MCF 10A (cell line): Measurements from ENCODE around the gene DNASE1L3. TPM values are rescaled to one million over a fixed set of nuclear protein-coding genes. Genes with fewer than 3 reads are reported as not detected.

Experiments
- BruUV-seq: library from RNA; stranded (reverse); fragments of 400-500 nt; replicated peaks from 2 replicates; lab custom pipeline; 2021; lab: Mats Ljungman, UMichigan
- CTCF ChIA-PET: fragments of 300-600 bp; sonication (Branson Sonifier 250); formaldehyde crosslinking; extraction: SDS; loops from one replicate; lab custom pipeline; 2021; ENCODE audit warnings: antibody characterized with exemption, inconsistent platforms; lab: Yijun Ruan, JAX
- POLR2A ChIA-PET: fragments of 300-600, 350-650 bp; sonication (Branson Sonifier 250); formaldehyde crosslinking; extraction: SDS; loops from one replicate; lab custom pipeline; 2020; ENCODE audit warnings: antibody characterized with exemption, inconsistent platforms; lab: Yijun Ruan, JAX
- DNase-seq: peaks from one replicate; pipeline ENCODE4 v3.0.0-alpha.2; 2018; ENCODE audit not compliant: unreplicated experiment
- H3K27ac Mint-ChIP-seq: one replicate; pipeline ENCODE4 v1.8.0; 2022; ENCODE audit warnings: mild to moderate bottlenecking, low read depth, mixed read lengths; ENCODE audit not compliant: unreplicated experiment
- H3K27me3 Mint-ChIP-seq: one replicate; pipeline ENCODE4 v1.8.0; 2022; ENCODE audit warnings: mixed read lengths; ENCODE audit not compliant: insufficient read depth, unreplicated experiment
- H3K36me3 Mint-ChIP-seq: one replicate; pipeline ENCODE4 v1.8.0; 2022; ENCODE audit warnings: mild to moderate bottlenecking, moderate library complexity, mixed read lengths; ENCODE audit not compliant: insufficient read depth, unreplicated experiment
- H3K4me1 Mint-ChIP-seq: one replicate; pipeline ENCODE4 v1.8.0; 2022; ENCODE audit warnings: mixed read lengths; ENCODE audit not compliant: insufficient read depth, unreplicated experiment
- H3K4me3 Mint-ChIP-seq: one replicate; pipeline ENCODE4 v1.8.0; 2022; ENCODE audit warnings: mild to moderate bottlenecking, moderate library complexity, mixed read lengths; ENCODE audit not compliant: unreplicated experiment
- H3K9me3 Mint-ChIP-seq: one replicate; pipeline ENCODE4 v1.8.0; 2022; ENCODE audit warnings: mixed read lengths; ENCODE audit not compliant: unreplicated experiment
- CTCF ChIP-seq: fragments of 200-600 bp; IDR thresholded peaks from one replicate; pipeline ENCODE4 v1.8.0; 2022; ENCODE audit warnings: antibody characterized with exemption, mild to moderate bottlenecking; ENCODE audit not compliant: unreplicated experiment
- intact Hi-C: fragments of 100-400 bp; cut with micrococcal nuclease; formaldehyde crosslinking; loops from 2 replicates; pipeline ENCODE4 v1.14.1; 2022
- total RNA-seq: library from RNA; stranded (reverse); gene quantifications from 2 replicates; pipeline ENCODE4 v1.2.3, GENCODE V29; 2022

Gene DNASE1L3
- total RNA-seq, 1 experiment from 2014 or later = not detected

DNA sequence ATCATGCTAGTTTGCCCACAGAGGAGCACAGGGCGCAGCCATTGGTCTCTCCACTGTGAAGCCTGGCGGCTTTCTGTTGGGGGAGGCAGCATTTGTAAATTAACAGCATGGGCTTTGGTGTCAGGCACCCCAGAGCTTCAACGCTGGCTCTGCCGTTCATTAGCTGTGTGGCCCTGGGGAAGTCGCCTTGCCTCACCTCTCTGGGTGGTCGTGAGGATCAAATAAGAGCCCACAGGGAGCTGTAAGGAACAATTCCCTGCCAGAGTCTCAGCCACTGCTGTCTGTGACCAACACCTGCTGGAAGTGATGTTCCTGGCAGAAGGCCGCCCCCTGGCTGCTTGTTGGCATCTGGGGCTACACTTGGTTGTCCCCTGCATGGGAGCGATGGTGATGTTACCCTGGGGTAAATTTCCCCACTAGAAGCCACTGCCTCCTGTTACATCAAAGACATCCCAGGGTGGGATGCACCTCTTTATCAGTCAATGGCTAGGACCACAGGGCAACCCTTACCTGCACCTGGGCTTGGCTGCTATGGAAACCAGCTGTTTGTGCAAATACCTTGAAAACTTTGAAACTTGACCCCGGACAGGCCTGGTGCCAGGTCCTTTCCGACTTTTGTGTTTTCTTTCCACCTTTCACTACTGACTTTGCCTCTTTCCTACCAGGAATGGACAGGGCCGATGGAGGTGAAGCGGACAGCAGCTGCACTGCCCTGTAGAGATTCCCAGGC is 36.9 kb downstream of the DNASE1L3 start:
- H3K4me1 Mint-ChIP-seq = peaks cover 18% of the 10 kb centered on the region
- H3K4me3 Mint-ChIP-seq = no peak overlapping the region
- BruUV-seq = no TSS peak
- ChIA-PET POLR2A (interaction anchor here (1.6 to 1.7 kb wide), 2 partner anchors 9 to 12 kb away, joined by 4 to 5 read pairs; no protein-coding TSS in a partner anchor), CTCF (interaction anchor here (0.6 to 6.7 kb wide), 4 partner anchors 7 to 147 kb away, joined by 3 to 80 read pairs (median 4); no protein-coding TSS in a partner anchor)
- TF ChIP-seq CTCF = no peak
- no peaks in the 10 kb centered on the region for H3K9me3 Mint-ChIP-seq
- peak; percentile 42 for DNase-seq
- no peak overlapping the region for H3K27ac Mint-ChIP-seq
- intact Hi-C loops = no loop called here
- peaks cover 31% of the 10 kb centered on the region for H3K36me3 Mint-ChIP-seq
- H3K27me3 Mint-ChIP-seq = no peaks in the 10 kb centered on the region

DNA sequence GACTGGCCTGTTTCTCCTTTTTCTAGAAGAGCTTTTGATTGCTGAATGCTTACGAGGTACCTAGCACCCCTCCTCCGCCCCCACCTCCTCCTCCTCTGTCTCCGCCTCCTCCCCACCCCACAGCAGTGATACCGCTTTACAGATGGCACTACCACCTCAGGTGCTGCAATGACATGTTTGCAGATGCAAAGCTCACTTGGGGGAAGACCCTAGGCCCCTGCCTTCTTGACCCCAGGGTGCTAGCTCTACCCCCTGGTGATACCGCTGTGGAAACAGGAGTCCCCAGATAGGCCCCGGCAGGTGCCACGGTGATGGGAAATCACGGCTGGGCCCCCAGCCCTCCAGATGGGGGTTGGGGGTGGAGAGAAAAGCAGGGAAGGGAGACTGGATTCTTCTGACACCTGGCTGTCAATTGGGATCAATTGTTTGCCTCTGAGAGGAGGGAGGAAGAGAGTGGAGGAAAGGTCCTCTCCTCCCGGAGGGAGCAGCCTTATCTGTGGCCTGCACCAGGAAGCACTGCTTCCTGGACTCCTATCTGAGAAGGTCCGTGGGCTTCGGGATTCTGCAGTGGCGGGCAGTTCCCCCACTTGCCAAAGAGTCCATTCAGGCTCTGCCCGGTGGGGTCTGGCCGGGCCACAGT is 37.6 kb downstream of the DNASE1L3 start:
- peaks cover 38% of the 10 kb centered on the region for H3K36me3 Mint-ChIP-seq
- H3K9me3 Mint-ChIP-seq = no peaks in the 10 kb centered on the region
- no peaks in the 10 kb centered on the region for H3K27me3 Mint-ChIP-seq
- H3K4me1 Mint-ChIP-seq = peaks cover 12% of the 10 kb centered on the region
- CTCF ChIA-PET = interaction anchor here (0.9 kb wide), 1 partner anchor 27 kb away, joined by 3 read pairs; no protein-coding TSS in a partner anchor
- POLR2A ChIA-PET = interaction anchor here (1.7 kb wide), 1 partner anchor 8 kb away, joined by 5 read pairs; no protein-coding TSS in a partner anchor
- no peak for DNase-seq
- no peak for TF ChIP-seq CTCF
- no peak overlapping the region for H3K27ac Mint-ChIP-seq
- no peak overlapping the region for H3K4me3 Mint-ChIP-seq
- no TSS peak for BruUV-seq
- intact Hi-C loops = no loop called here

GRCh38 chr3:58171126-58171525 is 39.6 kb downstream of the DNASE1L3 start:
- Mint-ChIP-seq H3K27ac (no peak overlapping the region), H3K27me3 (no peaks in the 10 kb centered on the region), H3K36me3 (peaks cover 59% of the 10 kb centered on the region), H3K4me1 (peaks cover 12% of the 10 kb centered on the region), H3K9me3 (no peaks in the 10 kb centered on the region), H3K4me3 (no peak overlapping the region)
- POLR2A ChIA-PET = interaction anchor here (0.6 kb wide), 1 partner anchor 345 kb away, joined by 3 read pairs; no protein-coding TSS in a partner anchor
- no TSS peak for BruUV-seq
- intact Hi-C loops = no loop called here
- CTCF ChIA-PET = interaction anchor here (0.5 to 1.0 kb wide), 2 partner anchors 17 to 457 kb away, joined by 3 to 4 read pairs; no protein-coding TSS in a partner anchor
- no peak for DNase-seq
- TF ChIP-seq CTCF = no peak

GRCh38 chr3:58170376-58170775 is 40.4 kb downstream of the DNASE1L3 start:
- no peak for DNase-seq
- Mint-ChIP-seq H3K4me1 (peaks cover 12% of the 10 kb centered on the region), H3K9me3 (no peaks in the 10 kb centered on the region), H3K36me3 (peaks cover 64% of the 10 kb centered on the region), H3K27ac (no peak overlapping the region), H3K4me3 (no peak overlapping the region), H3K27me3 (no peaks in the 10 kb centered on the region)
- ChIA-PET CTCF (no interaction called here), POLR2A (no interaction called here)
- intact Hi-C loops = no loop called here
- BruUV-seq = no TSS peak
- no peak for TF ChIP-seq CTCF
